Activated CD4-positive, alpha-beta memory T cell treated with anti-CD3 and anti-CD28 coated beads, Interleukin-2, amount 10 ng/mL, durations not matched to agents 7 days and 5 days (primary cell): ENCODE measurements around the gene THRB. TPM values are rescaled to one million over a fixed set of nuclear protein-coding genes. Genes with fewer than 3 reads are reported as not detected.

Source experiments
- CTCF ChIA-PET: fragments of 350-600 bp; sonication (Branson Sonifier 250); formaldehyde crosslinking; loops from one replicate; lab custom pipeline; 2021; ENCODE audit warnings: antibody characterized with exemption, inconsistent platforms; lab: Charles Lee
- POLR2A ChIA-PET: fragments of 350-600 bp; sonication (Branson Sonifier 250); formaldehyde crosslinking; loops from one replicate; lab custom pipeline; 2021; ENCODE audit warnings: antibody characterized with exemption; lab: Charles Lee
- DNase-seq: peaks from one replicate; pipeline ENCODE4 v3.0.0-alpha.2; 2020
- H3K27ac Mint-ChIP-seq: one replicate; pipeline ENCODE4 v1.8.0; 2021; ENCODE audit warnings: mild to moderate bottlenecking, mixed read lengths
- H3K27me3 Mint-ChIP-seq: one replicate; pipeline ENCODE4 v1.8.0; 2021; ENCODE audit warnings: mixed read lengths
- H3K36me3 Mint-ChIP-seq: one replicate; pipeline ENCODE4 v1.8.0; 2021; ENCODE audit warnings: low read depth, mixed read lengths
- H3K4me1 Mint-ChIP-seq: one replicate; pipeline ENCODE4 v1.8.0; 2021; ENCODE audit warnings: mixed read lengths
- H3K4me3 Mint-ChIP-seq: one replicate; pipeline ENCODE4 v1.8.0; 2021; ENCODE audit warnings: mild to moderate bottlenecking, mixed read lengths
- H3K9me3 Mint-ChIP-seq: one replicate; pipeline ENCODE4 v1.8.0; 2021; ENCODE audit warnings: mixed read lengths
- total RNA-seq, 2 experiments: library from RNA; stranded (reverse); gene quantifications; one replicate each; pipeline ENCODE4 v1.2.3, GENCODE V29; 2021

THRB gene
- total RNA-seq, 2 experiments from 2014 or later: not detected

DNA sequence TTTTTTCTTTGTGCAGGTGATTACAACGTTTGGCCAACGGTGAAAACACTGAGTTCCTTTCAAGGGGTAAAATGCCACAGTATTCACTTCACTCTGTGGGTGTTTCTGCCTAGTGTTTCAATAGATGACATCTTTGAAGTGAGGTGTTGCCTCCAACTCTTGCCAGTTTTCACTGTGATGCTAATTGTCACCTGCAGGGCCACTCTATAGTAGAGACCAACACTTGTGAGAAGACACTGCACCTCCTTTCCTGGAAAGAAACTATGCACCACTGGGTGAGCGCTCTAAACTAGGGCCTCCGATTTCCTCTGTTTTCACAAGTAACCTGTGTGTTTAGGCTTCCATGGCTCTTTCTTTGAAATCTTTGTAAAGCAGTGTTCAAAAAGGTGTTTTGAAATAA lies 98.3 kb downstream of the THRB start:
- ChIA-PET POLR2A (no interaction called here), CTCF (no interaction called here)
- no peaks in the 10 kb centered on the region for H3K9me3 Mint-ChIP-seq
- no peaks in the 10 kb centered on the region for H3K4me1 Mint-ChIP-seq
- no peak for DNase-seq
- no peak overlapping the region for H3K27ac Mint-ChIP-seq
- no peaks in the 10 kb centered on the region for H3K36me3 Mint-ChIP-seq
- H3K27me3 Mint-ChIP-seq: no peaks in the 10 kb centered on the region
- no peak overlapping the region for H3K4me3 Mint-ChIP-seq

DNA sequence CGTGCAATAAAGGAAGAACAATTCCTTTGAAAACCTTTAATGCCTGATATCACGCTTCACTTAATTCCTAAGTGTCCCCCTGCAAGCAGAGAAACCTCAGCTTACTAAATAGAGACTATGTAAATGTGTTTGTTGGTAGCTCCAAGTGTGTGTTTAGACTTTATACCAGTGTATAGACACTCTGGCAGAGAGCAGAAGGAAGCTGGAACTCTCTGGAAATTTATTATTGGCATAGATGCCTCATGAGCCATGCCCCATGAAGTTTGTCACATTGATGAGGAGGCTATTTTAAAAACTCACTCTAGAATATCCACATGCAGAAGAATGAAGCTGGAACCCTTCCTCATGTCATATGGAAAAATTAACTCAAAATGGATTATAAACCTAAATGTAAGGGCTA lies 99.9 kb downstream of the THRB start:
- Mint-ChIP-seq H3K27ac (no peak overlapping the region), H3K27me3 (no peaks in the 10 kb centered on the region), H3K9me3 (no peaks in the 10 kb centered on the region), H3K4me3 (no peak overlapping the region), H3K36me3 (no peaks in the 10 kb centered on the region), H3K4me1 (no peaks in the 10 kb centered on the region)
- CTCF ChIA-PET: no interaction called here
- POLR2A ChIA-PET: no interaction called here
- no peak for DNase-seq

DNA sequence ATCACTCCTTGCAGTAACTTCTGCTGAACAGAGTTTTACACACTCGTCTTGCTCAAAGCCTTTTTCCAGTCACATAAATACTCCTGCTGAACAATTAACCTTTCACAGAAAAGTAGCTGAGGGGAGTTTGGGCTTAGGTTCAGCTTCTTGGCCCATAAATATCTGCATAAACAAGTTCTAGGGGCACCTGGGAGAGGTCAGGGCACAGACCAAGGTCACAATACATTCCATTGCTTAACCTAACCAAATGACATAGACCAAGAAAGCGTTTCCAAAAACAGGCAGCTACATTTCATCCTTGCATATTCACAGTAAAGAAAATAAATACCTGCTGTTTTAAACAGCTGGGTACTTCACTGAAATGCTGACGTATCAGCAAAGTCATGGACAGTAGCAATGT lies 101.3 kb downstream of the THRB start:
- Mint-ChIP-seq H3K27ac (no peak overlapping the region), H3K9me3 (no peaks in the 10 kb centered on the region), H3K4me3 (no peak overlapping the region), H3K36me3 (no peaks in the 10 kb centered on the region), H3K4me1 (no peaks in the 10 kb centered on the region), H3K27me3 (no peaks in the 10 kb centered on the region)
- POLR2A ChIA-PET: no interaction called here
- CTCF ChIA-PET: no interaction called here
- no peak for DNase-seq

DNA sequence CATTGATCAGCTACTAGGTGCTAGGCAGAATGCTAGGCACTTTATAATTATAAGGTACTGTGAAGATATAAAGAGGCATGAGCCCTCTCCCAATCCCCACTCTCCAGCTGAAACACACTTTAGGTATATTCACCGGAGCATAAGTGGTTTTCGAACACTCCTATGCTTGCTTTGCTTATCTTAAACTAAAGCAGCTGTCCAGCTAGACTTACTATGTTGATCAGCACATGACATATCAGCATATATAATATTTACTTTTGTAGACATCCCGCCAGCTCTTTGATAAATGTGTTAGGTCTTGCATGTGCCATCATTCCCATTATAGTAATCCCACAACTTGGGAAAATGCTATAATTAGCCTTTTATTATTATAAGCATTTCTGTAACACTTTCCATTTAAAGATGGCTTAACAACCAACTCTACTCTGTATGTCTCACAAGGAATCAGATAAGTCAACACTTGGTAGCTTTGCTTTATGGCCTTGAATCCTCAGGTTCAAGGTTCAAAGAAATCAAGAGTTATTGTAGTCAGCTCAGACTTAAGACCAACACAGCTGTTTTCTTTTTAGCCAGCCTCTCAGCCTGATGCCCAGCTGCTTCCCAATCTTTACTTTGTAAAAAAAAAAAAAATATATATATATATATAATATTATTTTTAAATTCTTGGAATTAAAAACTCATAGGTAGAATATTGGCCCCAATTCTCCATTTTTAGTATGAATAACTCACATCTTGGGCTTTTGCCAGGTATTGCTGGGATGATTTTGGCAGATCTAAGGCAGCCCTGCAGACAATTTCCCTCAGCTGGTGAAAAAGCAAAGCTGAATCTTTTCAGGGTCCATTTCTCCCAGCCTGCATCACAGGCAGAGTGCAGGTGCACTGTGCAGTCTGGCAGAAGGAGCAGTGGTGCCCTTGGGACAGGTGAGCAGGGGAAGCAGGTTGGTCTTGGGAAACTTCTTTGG lies 104.2 kb downstream of the THRB start:
- ChIA-PET CTCF (no interaction called here), POLR2A (no interaction called here)
- Mint-ChIP-seq H3K4me1 (no peaks in the 10 kb centered on the region), H3K4me3 (no peak overlapping the region), H3K9me3 (no peaks in the 10 kb centered on the region), H3K36me3 (no peaks in the 10 kb centered on the region), H3K27ac (no peak overlapping the region), H3K27me3 (no peaks in the 10 kb centered on the region)
- DNase-seq: no peak

DNA sequence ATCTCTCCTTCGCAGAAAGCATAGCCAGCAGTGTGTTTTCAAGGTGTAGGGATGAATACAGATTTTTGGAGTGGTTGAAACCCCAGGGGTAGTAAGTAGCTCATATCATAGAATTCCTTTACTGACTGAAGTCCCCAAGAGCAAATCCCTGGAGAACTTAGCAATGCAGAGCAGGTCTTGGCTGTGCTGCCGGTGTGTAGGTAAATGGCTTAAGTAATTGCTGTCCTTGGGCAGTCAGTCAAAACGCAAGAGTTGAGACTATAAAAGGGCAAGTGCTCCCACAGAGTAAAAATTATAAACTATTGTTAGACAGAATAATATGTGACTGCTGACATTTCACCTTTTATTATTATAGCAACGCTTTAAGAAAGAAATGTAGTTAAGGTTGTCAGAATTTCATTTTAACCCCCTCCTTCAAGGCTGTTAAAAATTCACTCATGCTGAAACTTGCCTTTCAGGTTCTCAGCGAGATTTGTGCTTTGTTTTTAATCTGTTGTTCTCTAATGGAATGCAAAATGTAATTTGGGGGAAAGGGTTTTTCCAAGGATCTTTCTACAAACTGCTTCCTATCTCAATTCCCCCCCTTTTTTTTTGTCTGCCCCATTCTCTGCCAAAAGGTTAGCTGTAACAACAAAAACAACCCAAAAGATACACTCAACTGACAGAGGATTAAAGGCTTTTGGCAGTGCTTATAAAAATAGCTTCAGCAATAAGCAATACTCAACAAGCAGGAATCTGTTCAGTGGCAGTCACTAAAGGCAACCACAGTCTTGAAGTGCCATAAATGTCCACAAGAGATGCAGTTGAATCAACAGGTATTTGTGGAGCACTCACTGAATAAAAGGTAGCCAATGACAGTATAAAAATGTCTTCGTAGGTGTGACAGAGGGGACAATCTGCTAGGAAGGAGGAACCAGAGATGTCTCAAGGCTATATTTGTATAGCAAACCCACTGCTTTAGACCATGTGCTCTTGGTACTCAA lies 105.3 kb downstream of the THRB start:
- H3K4me3 Mint-ChIP-seq: no peak overlapping the region
- no peaks in the 10 kb centered on the region for H3K27me3 Mint-ChIP-seq
- ChIA-PET POLR2A (no interaction called here), CTCF (no interaction called here)
- H3K4me1 Mint-ChIP-seq: no peaks in the 10 kb centered on the region
- no peaks in the 10 kb centered on the region for H3K9me3 Mint-ChIP-seq
- H3K27ac Mint-ChIP-seq: no peak overlapping the region
- no peaks in the 10 kb centered on the region for H3K36me3 Mint-ChIP-seq
- DNase-seq: no peak

DNA sequence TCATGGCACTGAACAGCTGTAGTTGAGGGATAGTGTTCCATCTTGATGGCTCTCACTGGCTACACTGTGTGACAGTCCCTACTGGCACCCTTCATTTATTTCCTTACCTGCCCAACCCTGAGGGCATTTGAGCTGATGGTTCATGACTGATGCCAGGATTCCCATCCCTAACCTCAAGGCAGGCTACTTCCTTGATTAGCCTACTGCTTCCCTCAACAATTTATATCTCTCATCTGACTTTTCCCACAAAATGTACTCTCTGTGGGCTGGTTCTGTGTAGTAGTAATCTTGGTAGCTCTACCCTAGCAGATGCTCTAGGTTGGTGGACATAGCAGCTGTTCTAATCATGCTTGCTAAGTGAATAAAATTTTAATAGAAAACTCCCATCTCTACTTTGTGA lies 106.0 kb downstream of the THRB start:
- H3K4me3 Mint-ChIP-seq: no peak overlapping the region
- no peaks in the 10 kb centered on the region for H3K4me1 Mint-ChIP-seq
- no peak overlapping the region for H3K27ac Mint-ChIP-seq
- ChIA-PET POLR2A (no interaction called here), CTCF (no interaction called here)
- no peaks in the 10 kb centered on the region for H3K27me3 Mint-ChIP-seq
- no peaks in the 10 kb centered on the region for H3K9me3 Mint-ChIP-seq
- DNase-seq: no peak
- H3K36me3 Mint-ChIP-seq: no peaks in the 10 kb centered on the region

DNA sequence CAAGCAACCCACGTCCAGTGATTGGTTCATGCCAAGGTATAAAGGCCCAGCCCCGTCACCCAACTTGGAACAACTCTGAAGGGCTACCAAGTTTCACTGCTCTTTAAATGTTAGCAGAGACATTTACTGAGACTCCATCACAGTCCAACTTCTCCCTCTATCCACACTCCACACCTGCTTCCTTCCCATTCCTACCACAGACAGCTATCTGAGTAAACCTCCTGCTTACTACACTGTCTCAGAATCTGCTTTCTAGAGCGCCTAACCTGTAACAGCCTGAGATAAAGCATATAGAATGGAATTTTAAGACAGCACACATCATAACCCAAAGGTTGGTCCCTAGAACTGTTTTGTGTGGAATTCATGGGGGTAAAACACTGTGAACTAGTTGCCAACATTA lies 106.5 kb downstream of the THRB start:
- DNase-seq: no peak
- Mint-ChIP-seq H3K4me1 (no peaks in the 10 kb centered on the region), H3K36me3 (no peaks in the 10 kb centered on the region), H3K4me3 (no peak overlapping the region), H3K27ac (no peak overlapping the region), H3K9me3 (no peaks in the 10 kb centered on the region), H3K27me3 (no peaks in the 10 kb centered on the region)
- ChIA-PET POLR2A (no interaction called here), CTCF (no interaction called here)

DNA sequence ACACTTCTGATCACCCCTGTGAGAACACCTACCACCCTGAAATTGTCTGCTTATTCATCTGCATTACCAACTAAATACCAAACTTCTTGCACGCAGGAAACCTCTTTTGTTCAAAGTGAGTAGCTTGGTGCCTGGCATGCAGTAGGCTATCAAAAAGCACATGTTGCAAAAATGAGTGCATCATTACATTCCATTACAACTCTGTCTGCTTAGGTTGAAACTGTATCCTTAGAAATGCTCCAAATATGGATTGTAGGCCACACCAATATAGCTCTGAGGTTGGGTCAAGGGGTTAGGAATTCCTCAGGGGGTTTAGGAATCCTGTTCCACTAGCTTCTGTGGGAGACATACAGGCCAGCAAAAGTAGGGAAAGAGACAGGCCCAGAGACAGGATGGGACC lies 107.2 kb downstream of the THRB start:
- no peaks in the 10 kb centered on the region for H3K36me3 Mint-ChIP-seq
- POLR2A ChIA-PET: no interaction called here
- CTCF ChIA-PET: no interaction called here
- DNase-seq: no peak
- H3K27ac Mint-ChIP-seq: no peak overlapping the region
- H3K4me1 Mint-ChIP-seq: no peaks in the 10 kb centered on the region
- H3K4me3 Mint-ChIP-seq: no peak overlapping the region
- no peaks in the 10 kb centered on the region for H3K9me3 Mint-ChIP-seq
- H3K27me3 Mint-ChIP-seq: no peaks in the 10 kb centered on the region

DNA sequence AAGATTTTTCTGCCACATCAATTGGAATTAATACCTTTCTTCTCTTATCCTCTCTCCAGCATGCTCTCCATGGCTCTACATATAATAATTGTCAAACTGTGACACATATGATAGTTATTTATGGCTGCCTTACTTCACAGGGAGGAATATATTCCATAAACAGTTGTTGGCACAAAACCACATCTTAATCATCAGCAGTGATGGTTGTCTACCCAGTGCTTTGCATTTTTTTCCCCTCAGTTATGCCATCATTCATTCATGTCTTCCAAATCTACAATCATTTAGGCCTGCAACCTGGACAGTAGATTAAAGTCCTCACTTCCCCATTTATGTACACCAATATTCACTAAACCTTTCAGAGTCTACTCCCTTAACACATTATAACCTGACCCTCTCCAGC lies 107.7 kb downstream of the THRB start:
- no peak overlapping the region for H3K27ac Mint-ChIP-seq
- ChIA-PET CTCF (no interaction called here), POLR2A (no interaction called here)
- H3K4me3 Mint-ChIP-seq: no peak overlapping the region
- no peaks in the 10 kb centered on the region for H3K36me3 Mint-ChIP-seq
- no peaks in the 10 kb centered on the region for H3K4me1 Mint-ChIP-seq
- H3K9me3 Mint-ChIP-seq: no peaks in the 10 kb centered on the region
- DNase-seq: no peak
- H3K27me3 Mint-ChIP-seq: no peaks in the 10 kb centered on the region

DNA sequence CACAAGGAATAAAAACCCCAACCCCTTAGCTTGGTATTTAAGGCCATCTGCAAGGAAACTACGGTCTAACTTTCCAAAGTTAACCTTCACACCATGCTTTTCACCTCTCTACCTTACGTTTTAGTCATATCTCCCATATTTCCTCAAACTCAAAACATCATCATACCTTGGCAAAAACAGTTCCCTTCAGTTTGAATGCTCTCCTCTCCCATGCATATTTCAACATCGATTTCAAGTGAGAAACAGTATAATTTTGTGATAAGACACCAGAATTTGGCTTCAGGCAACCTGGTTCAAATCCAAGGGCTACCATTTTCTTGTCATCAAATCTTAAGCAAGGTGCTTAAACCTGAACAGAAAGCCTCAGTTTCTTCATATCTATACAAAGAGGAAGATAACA lies 108.2 kb downstream of the THRB start:
- Mint-ChIP-seq H3K4me3 (no peak overlapping the region), H3K27me3 (no peaks in the 10 kb centered on the region), H3K27ac (no peak overlapping the region), H3K36me3 (no peaks in the 10 kb centered on the region), H3K4me1 (no peaks in the 10 kb centered on the region), H3K9me3 (no peaks in the 10 kb centered on the region)
- ChIA-PET POLR2A (no interaction called here), CTCF (no interaction called here)
- no peak for DNase-seq

DNA sequence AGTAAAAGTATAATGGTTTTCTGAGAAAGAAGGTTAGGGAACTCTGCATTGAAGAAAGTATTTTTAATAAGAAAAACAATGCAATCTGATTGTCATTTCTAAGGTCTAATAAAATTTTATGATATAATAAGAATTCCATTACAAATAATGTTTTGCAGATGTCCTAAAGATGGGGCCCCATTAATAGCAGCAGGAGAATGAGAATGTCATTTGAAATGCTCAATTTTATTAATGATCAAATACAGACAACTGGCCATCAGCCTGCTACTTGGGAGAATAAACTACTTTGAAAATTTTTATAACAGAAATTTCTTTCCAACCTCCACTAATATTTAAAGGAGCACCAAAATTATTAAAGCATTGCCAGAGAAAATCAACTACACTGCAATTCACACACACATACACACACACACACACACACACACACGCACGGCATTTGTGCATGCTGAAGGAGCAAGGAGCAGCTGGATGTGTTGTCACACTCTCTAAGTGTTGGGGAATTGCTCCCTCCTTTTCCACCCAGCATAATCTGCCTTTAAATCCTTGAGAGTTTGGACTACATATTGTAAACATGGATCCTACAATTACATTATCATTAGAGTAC lies 109.5 kb downstream of the THRB start:
- POLR2A ChIA-PET: no interaction called here
- no peaks in the 10 kb centered on the region for H3K36me3 Mint-ChIP-seq
- H3K27me3 Mint-ChIP-seq: no peaks in the 10 kb centered on the region
- H3K27ac Mint-ChIP-seq: no peak overlapping the region
- CTCF ChIA-PET: no interaction called here
- no peak for DNase-seq
- no peaks in the 10 kb centered on the region for H3K4me1 Mint-ChIP-seq
- no peaks in the 10 kb centered on the region for H3K9me3 Mint-ChIP-seq
- no peak overlapping the region for H3K4me3 Mint-ChIP-seq

DNA sequence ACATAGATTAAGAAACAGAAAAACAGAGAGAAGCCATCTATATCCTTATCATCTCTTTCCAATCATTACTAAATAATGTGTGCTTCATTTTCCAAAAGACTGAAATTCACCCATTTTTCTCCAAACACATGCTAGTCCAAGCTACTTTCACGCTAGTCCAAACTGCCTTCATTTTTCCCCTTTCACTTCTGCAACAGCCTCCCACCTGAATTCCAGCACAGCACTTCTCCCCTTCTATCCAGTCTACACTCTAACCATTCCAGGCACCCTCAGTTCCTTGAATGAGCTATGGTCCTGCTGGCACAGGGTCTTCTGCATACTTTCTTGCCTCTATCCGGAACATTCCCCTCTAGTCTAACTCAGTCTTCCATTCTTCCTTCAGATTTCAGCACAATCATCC lies 112.0 kb downstream of the THRB start:
- Mint-ChIP-seq H3K36me3 (no peaks in the 10 kb centered on the region), H3K27me3 (no peaks in the 10 kb centered on the region), H3K4me1 (no peaks in the 10 kb centered on the region), H3K9me3 (no peaks in the 10 kb centered on the region), H3K4me3 (no peak overlapping the region), H3K27ac (no peak overlapping the region)
- CTCF ChIA-PET: no interaction called here
- POLR2A ChIA-PET: no interaction called here
- DNase-seq: no peak

DNA sequence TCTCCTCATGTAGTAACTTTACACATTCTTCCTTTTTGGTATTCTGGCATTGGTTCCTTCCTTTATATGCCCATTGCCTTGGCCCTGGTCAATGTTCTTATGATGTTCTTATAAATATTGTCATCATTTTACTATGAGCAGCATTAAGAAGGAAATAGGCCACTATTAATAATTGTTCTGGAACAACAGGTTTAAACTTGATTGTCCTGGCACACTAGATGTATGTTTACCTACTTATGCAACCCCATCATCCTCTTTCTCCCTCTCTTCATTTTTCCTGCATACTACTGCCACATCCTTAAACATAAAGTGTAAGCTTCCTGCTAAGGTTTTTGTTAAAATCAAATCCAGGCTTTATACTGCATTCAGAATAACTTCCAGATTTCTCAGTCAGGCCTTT lies 114.7 kb downstream of the THRB start:
- ChIA-PET CTCF (no interaction called here), POLR2A (no interaction called here)
- Mint-ChIP-seq H3K27me3 (no peaks in the 10 kb centered on the region), H3K36me3 (no peaks in the 10 kb centered on the region), H3K4me1 (no peaks in the 10 kb centered on the region), H3K9me3 (no peaks in the 10 kb centered on the region), H3K4me3 (no peak overlapping the region), H3K27ac (no peak overlapping the region)
- no peak for DNase-seq
